Measurements from ENCODE around the gene HRK.
"Not testable (repeated sequence)": the region's sequence is repeated elsewhere in the genome, so short reads cannot be mapped to it uniquely, and the experiment has no call there.

The HRK gene

DNA sequence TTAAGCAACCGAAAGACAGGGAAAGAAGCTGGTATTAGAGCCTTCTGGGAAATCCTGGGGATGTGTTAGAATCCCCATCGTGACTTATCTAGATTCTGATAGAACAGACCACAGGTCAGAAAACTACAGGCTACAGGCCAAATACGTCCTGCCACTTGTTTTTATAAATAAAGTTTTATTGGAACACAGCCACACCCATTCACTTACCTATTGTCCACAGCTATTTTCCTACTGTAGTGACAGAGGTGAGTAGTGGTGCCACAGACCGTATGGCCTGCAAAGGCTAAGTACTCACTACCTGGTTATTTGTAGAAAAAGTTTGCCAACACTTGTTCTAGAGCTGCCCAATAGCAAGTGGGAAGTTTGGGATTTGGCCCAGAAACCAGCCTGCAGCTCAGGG, 53.8 kb downstream of the HRK start:
- in situ Hi-C loops (cut with HindIII; ENCODE audit: low sequenced_read_pairs), result no loop called here

GRCh38 chr12:116821291-116821690, 60.0 kb downstream of the HRK start:
- in situ Hi-C loops (cut with HindIII; ENCODE audit: low sequenced_read_pairs), result no loop called here

DNA sequence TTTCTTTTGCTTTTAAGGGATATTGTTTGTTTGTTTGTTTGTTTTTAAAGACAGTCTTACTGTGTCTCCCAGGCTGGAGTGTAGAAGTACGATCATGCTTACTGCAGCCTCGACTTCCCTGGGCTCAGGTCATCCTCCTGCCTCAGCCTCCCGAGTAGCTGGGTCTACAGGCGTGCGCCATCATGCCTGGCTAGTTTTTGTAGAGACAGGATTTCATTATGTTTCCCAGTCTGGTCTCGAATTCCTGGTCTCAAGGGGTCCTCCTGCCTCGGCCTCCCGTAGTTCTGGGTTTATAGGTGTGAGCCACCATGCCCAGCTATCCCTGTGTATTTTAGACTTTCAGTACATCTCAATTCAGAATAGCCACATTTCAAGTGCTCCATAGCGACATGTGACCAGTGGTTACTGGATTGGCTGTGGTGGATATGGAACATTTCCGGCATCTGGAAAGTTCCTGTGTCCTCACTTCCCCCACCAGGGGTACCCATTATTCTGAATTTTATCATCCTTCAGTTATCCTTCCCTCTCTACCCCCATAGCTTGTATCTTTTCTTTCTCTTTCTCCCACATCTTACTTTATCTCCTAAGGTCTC, 61.1 kb downstream of the HRK start:
- in situ Hi-C loops (cut with HindIII; ENCODE audit: low sequenced_read_pairs), result no loop called here

- in situ Hi-C loops (cut with HindIII; ENCODE audit: low sequenced_read_pairs), result no loop called here
These were observed 62.1 kb downstream of the HRK start for GRCh38 chr12:116818948-116819832.

DNA sequence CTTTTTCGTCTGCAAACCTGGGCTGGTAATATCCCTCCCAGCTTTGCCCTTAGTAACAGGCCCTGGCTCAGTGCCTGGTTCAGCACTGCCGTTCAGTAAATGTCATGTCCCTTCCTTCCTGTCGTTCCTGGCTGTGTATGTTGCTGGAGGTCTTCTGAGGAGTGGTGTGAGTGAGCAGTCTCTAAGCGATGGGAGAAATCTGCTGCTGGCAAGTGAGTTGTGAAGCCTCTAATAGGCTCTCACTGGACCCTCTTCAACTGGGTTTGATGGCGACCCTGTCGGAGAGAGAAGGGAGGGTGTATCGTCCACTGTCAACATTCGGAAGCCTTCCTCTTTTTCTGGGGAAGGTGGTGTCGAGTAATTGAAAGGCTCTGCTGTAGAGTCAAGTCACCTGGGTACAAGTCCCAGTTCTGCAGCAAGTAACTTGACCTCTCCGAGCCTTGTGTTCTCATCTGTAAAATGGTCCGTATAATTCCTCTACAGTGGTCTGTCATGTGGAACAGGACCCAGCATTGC, 62.8 kb downstream of the HRK start:
- in situ Hi-C loops (cut with HindIII; ENCODE audit: low sequenced_read_pairs), result no loop called here

DNA sequence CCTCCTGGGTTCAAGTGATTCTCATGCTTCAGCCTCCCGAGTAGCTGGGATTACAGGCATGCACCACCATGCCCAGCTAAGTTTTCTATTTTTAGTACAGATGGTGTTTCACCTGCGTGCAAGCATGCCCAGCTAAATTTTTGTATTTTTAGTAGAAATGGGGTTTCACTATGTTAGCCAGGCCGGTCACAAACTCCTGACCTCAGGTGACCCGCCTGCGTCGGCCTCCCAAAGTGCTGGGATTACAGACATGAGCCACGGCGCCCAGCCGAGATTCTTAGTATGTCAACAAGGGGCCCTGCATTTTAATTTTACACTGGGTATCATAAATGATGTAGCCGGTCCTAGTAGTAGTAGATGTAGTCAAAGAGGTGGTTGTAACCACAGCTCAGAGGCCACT, 66.5 kb downstream of the HRK start:
- in situ Hi-C loops (cut with HindIII; ENCODE audit: low sequenced_read_pairs), result not testable (repeated sequence)

DNA sequence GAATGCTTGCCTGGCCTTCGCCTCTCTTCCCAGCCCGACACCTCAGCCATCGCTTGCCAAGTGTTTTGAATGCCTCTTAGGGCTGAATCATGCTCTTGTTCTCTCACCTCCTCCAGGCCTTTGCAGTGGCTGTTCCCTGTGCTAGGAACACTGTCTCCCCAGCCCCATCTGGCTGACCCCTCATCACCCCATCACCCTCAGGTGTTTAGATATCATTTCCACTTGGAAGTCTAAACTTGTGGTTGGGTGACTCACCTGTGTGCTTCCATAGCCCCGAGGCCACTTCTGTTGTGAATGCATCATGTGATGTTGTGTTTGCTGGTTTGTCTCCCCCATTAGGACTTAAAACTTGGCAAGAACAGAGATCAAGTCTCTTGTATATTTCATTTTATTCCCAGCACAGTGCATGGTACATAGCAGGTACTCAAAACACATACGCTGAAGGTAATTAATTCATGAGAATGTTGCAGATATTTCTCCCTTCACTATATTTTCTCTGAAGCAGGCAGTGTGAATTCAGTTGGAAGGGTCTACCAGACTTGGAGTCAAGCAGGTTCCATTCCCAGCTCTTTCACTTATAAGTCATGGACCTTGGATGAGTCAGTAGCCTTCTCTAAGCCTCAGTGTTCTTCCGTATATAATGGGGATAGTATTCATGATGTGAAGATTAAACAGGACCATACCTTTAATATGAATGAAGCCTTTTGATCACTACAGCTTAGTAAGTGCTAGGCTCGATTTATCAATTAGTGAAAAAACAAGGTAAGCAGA, 67.8 kb downstream of the HRK start:
- in situ Hi-C loops (cut with HindIII; ENCODE audit: low sequenced_read_pairs), result no loop called here

- in situ Hi-C loops (cut with HindIII; ENCODE audit: low sequenced_read_pairs), result no loop called here
These were observed 69.0 kb downstream of the HRK start for GRCh38 chr12:116812238-116812637.

DNA sequence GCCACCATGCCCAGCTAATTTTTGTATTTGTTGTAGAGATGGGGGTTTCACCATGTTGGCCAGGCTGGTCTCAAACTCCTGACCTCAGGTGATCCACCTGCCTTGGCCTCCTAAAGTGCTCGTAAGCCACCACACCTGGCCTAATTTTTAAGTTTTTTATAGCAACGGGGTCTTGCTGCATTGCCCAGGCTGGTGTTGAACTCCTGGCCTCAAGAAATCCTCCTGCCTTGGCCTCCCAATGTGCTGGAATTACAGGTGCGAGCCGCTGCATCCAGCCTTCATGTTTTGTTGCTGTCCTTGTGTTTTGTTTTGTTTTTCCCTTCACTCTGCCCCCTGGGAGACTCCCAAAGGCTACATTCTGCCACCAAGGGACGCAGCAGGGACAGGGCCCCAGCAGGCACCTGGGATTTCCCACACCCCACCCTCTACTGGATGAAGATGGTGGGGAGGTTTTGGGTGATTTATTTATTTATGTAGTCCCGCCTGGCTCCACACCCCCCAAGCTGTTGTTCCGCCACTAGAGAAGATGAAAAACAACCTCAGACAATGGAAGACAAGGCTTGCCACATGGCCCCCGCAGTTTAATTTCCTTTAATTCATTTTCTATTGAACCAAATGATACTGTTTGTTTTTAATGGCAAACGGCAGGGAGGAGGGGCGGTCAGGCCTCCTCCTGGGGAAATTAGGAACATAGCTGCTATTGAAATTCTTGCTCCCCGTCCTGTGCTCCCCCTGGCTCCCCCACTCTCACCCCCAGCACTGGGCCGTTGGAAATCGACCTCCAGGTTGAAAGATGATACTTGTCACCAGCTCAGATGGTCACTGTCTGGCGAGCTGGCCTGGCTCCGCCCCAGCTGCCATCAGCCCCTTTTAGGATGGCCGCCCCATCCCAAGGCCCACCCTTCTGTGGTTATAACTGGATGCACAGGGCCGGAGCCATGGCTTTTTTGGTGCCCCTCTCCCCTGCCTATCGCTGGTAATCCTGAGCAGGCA, 72.8 kb downstream of the HRK start:
- in situ Hi-C loops (cut with HindIII; ENCODE audit: low sequenced_read_pairs), result no loop called here

DNA sequence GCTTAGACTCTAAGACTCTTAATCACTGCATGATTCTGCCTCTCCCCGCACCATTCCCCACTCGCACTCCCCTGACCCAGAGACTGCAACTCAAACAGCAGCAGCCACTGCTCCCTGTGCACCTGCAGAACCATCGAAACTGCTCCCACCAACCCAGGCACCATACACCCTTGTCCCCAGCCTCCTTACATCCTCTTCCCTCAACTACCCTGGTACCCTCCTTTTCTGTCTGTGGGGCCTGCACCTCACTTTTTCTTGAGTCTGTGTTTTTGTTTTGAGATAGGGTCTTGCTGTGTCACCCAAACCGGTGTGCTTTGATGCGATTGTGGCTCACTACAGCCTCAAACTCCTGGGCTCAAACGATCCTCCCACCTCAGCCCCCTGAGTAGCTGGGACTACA, 73.7 kb downstream of the HRK start:
- in situ Hi-C loops (cut with HindIII; ENCODE audit: low sequenced_read_pairs), result no loop called here

GRCh38 chr12:116806845-116807440, 74.3 kb downstream of the HRK start:
- in situ Hi-C loops (cut with HindIII; ENCODE audit: low sequenced_read_pairs), result no loop called here
